ENCODE results near the gene HEATR3. TPM values are rescaled to one million over a fixed set of nuclear protein-coding genes. Genes with fewer than 3 reads are reported as not detected.

The HEATR3 gene
- total and polyA plus RNA-seq, 12 donors: 5.3 to 35.3 (median 20.1) TPM

GRCh38 chr16:50050802-50051201 is 15.0 kb upstream of the HEATR3 start:
- intact Hi-C loops (cut with DNase I): no loop called here
- Histone ChIP-seq H3K4me3 (no peak overlapping the region), H3K27me3 (no peaks in the 10 kb centered on the region), H3K9me3 (replicated peaks in 1 of 3) (peaks cover 0 to 2% (median 0%) of the 10 kb centered on the region in 3 donors), H3K4me1 (replicated peaks in 1 of 2) (no peaks in the 10 kb centered on the region), H3K27ac (no peak overlapping the region), H3K36me3 (replicated peaks in 1 of 2) (no peaks in the 10 kb centered on the region)
- no peak for DNase-seq
- 37 to 45% (median 43%) methylated on average over 2 of the region's 2 CpGs for whole genome bisulfite sequencing, 4 donors
- TF ChIP-seq POLR2A (IDR thresholded peaks at IDR 0.05): no peak
- TF ChIP-seq, protein P1, sequence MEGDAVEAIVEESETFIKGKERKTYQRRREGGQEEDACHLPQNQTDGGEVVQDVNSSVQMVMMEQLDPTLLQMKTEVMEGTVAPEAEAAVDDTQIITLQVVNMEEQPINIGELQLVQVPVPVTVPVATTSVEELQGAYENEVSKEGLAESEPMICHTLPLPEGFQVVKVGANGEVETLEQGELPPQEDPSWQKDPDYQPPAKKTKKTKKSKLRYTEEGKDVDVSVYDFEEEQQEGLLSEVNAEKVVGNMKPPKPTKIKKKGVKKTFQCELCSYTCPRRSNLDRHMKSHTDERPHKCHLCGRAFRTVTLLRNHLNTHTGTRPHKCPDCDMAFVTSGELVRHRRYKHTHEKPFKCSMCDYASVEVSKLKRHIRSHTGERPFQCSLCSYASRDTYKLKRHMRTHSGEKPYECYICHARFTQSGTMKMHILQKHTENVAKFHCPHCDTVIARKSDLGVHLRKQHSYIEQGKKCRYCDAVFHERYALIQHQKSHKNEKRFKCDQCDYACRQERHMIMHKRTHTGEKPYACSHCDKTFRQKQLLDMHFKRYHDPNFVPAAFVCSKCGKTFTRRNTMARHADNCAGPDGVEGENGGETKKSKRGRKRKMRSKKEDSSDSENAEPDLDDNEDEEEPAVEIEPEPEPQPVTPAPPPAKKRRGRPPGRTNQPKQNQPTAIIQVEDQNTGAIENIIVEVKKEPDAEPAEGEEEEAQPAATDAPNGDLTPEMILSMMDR (IDR thresholded peaks at IDR 0.05): no peak

DNA sequence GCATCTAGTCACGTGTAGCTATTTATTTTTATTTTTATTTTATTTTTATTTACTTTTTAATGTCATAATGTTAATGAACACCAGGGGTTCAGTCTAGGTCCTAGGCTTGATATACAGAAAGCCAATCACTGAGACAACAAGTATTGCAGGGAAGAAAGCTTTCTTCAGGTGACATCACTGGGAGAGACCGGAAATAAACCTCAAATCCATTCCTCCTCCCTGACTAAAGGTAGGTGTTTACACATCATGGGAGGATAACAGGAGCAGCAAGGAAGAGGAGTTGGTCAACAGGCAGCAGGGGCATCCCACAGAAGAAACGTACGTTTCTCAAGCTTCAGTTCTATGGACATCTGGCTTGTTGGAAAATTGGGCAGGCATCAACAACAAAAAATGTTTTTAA is 9.5 kb upstream of the HEATR3 start:
- H3K4me1 ChIP-seq (replicated peaks in 1 of 2): no peaks in the 10 kb centered on the region
- no peak for DNase-seq
- TF ChIP-seq, protein P1 (IDR thresholded peaks at IDR 0.05): no peak
- TF ChIP-seq POLR2A (IDR thresholded peaks at IDR 0.05): no peak
- no peak overlapping the region for H3K4me3 ChIP-seq
- peaks cover 0 to 9% (median 0%) of the 10 kb centered on the region in 3 donors for H3K9me3 ChIP-seq (replicated peaks in 1 of 3)
- H3K27me3 ChIP-seq: no peaks in the 10 kb centered on the region
- H3K27ac ChIP-seq: no peak overlapping the region
- intact Hi-C loops (cut with DNase I): no loop called here
- 89 to 94% (median 92%) methylated on average over 4 of the region's 4 CpGs for WGBS, 4 donors
- H3K36me3 ChIP-seq (replicated peaks in 1 of 2): no peaks in the 10 kb centered on the region

GRCh38 chr16:50058091-50058771 is 7.5 kb upstream of the HEATR3 start:
- TF ChIP-seq POLR2A (IDR thresholded peaks at IDR 0.05): no peak
- TF ChIP-seq, protein P1 (IDR thresholded peaks at IDR 0.05): no peak
- no peak overlapping the region for H3K4me3 ChIP-seq
- H3K27me3 ChIP-seq: no peaks in the 10 kb centered on the region
- H3K36me3 ChIP-seq (replicated peaks in 1 of 2): no peaks in the 10 kb centered on the region
- WGBS, 4 donors: 89 to 93% (median 92%) methylated on average over 18 to 28 of the region's 28 CpGs
- peaks cover 0 to 9% (median 0%) of the 10 kb centered on the region in 3 donors for H3K9me3 ChIP-seq (replicated peaks in 1 of 3)
- H3K4me1 ChIP-seq (replicated peaks in 1 of 2): no peaks in the 10 kb centered on the region
- no peak for DNase-seq
- no peak overlapping the region for H3K27ac ChIP-seq
- intact Hi-C loops (cut with DNase I): no loop called here

GRCh38 chr16:50059111-50059510 is 6.7 kb upstream of the HEATR3 start:
- Histone ChIP-seq H3K27ac (no peak overlapping the region), H3K27me3 (no peaks in the 10 kb centered on the region), H3K36me3 (replicated peaks in 1 of 2) (no peaks in the 10 kb centered on the region), H3K4me3 (no peak overlapping the region), H3K9me3 (replicated peaks in 1 of 3) (peaks cover 0 to 9% (median 0%) of the 10 kb centered on the region in 3 donors), H3K4me1 (replicated peaks in 1 of 2) (no peaks in the 10 kb centered on the region)
- WGBS, 4 donors: 84 to 91% (median 86%) methylated on average over 10 of the region's 10 CpGs
- intact Hi-C loops (cut with DNase I): no loop called here
- TF ChIP-seq, protein P1 (IDR thresholded peaks at IDR 0.05): no peak
- no peak for DNase-seq

All from adrenal gland (tissue), 12 donors.